Coronary artery (tissue), 2 donors: Measurements from ENCODE around the gene CEND1.
A peak's percentile ranks its signal among the peaks of the same experiment; 100 is the strongest.

Source experiments
- DNase-seq: peaks from one replicate; pipeline ENCODE4 v3.0.0-alpha.2; 2017; ENCODE audit warnings: low spot score
- H3K27ac ChIP-seq, 2 donors: fragments of 200-600 bp; sonication (generic); one replicate each; pipeline ENCODE4 v1.5.1; 2016 to 2019
- H3K4me3 ChIP-seq: fragments of 200-600 bp; sonication (generic); 2 replicates; pipeline ENCODE4 v1.5.1; 2016; ENCODE audit warnings: mild to moderate bottlenecking, moderate library complexity
- CTCF ChIP-seq: fragments of 200-600 bp; sonication (generic); IDR thresholded peaks from one replicate; pipeline ENCODE4 v1.5.1; 2019; ENCODE audit warnings: antibody characterized with exemption

CEND1 gene

GRCh38 chr11:789943-790342, at the start of gene CEND1:
Gene CEND1 (minus strand): TSS chr11:790090. CDS start chr11:788576, 1,514 bp downstream.
- TF ChIP-seq CTCF, result no peak
- peak within 1 kb of the TSS; percentile 32 for H3K4me3 ChIP-seq
- no peak for DNase-seq
- no peak within 1 kb of the TSS for H3K27ac ChIP-seq

GRCh38 chr11:839280-839623, 49.4 kb upstream of the CEND1 start:
- no peak for TF ChIP-seq CTCF
- Histone ChIP-seq H3K4me3 (no peak overlapping the region), H3K27ac (peak overlapping the region in 1 of 2 donors; percentile 68)
- no peak for DNase-seq

GRCh38 chr11:838441-839279, 48.8 kb upstream of the CEND1 start:
- Histone ChIP-seq H3K4me3 (no peak overlapping the region), H3K27ac (peak overlapping the region in 1 of 2 donors; percentile 68)
- DNase-seq, result no peak
- no peak for TF ChIP-seq CTCF

- no peak for DNase-seq
- Histone ChIP-seq H3K27ac (peak overlapping the region in 1 of 2 donors; percentile 68), H3K4me3 (no peak overlapping the region)
- no peak for TF ChIP-seq CTCF
Observed at GRCh38 chr11:837990-838307, 48.1 kb upstream of the CEND1 start.

GRCh38 chr11:837189-837989, 47.5 kb upstream of the CEND1 start:
- Histone ChIP-seq H3K4me3 (no peak overlapping the region), H3K27ac (peak overlapping the region in 1 of 2 donors; percentile 68)
- no peak for TF ChIP-seq CTCF
- DNase-seq, result no peak

GRCh38 chr11:836700-837099, 46.8 kb upstream of the CEND1 start:
- no peak overlapping the region for H3K4me3 ChIP-seq
- DNase-seq, result no peak
- H3K27ac ChIP-seq, result peak overlapping the region in 1 of 2 donors; percentile 68
- TF ChIP-seq CTCF, result no peak

- DNase-seq, result no peak
- peak overlapping the region; percentile 68 to 92 for H3K27ac ChIP-seq
- no peak overlapping the region for H3K4me3 ChIP-seq
- no peak for TF ChIP-seq CTCF
Observed at GRCh38 chr11:836274-836673, 46.4 kb upstream of the CEND1 start.
